ENCODE results near the gene KRTDAP.

KRTDAP gene

DNA sequence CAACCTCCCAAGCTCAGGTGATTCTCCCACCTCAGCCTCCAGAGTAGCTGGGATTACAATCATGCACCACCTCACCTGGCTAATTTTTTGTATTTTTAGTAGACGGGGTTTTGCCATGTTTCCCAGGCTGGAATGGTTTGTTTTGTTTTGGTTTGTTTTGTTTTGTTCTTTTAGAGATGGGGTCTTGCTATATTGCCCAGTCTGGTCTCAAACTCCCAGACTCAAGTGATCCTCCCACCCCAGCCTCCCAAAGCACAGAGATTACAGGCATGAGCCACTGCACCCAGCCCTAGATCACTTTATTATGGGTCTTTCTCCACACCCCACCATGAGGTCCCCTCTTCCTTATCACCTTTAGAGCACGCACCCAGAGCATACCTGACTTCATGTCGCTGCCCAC, 8.0 kb upstream of the KRTDAP start:
- 95% methylated on average over 2 of the region's 3 CpGs for WGBS
- H3K27ac ChIP-seq (ENCODE audit: low read depth, low read length) = no peak overlapping the region
- no peaks in the 10 kb centered on the region for H3K9me3 ChIP-seq (ENCODE audit: insufficient read depth, low read depth, low read length)
- peaks cover 55% of the 10 kb centered on the region for H3K36me3 ChIP-seq (ENCODE audit: insufficient read depth, low read length)
- H3K9ac ChIP-seq (ENCODE audit: low read depth, low read length) = no peak overlapping the region
- no peak overlapping the region for H3K4me3 ChIP-seq (ENCODE audit: low read length)
- no peaks in the 10 kb centered on the region for H3K4me1 ChIP-seq (ENCODE audit: insufficient read depth, low read length)
- H3K27me3 ChIP-seq (ENCODE audit: insufficient read depth, low read length) = no peaks in the 10 kb centered on the region

DNA sequence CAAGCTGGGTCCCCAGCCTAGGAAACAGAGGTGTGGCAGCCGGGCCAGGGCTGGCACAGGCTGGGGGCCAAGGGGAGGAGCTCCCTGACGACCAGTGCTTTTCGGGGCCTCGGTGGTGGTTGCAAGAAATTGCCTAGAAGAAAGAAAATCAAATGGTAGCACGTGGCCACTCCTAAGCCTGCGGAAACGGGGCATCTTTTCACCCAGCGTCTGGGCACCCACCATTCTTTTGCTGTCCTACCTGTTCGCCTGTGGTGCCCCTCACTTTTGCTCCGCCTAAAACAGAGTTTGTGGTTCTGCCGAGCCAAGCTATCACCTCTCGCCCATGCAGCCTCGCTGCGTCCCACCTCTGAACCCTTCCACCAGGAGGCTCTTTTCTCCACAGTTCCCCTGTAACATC, 7.1 kb upstream of the KRTDAP start:
- no peaks in the 10 kb centered on the region for H3K27me3 ChIP-seq (ENCODE audit: insufficient read depth, low read length)
- H3K4me3 ChIP-seq (ENCODE audit: low read length) = no peak overlapping the region
- peaks cover 47% of the 10 kb centered on the region for H3K36me3 ChIP-seq (ENCODE audit: insufficient read depth, low read length)
- H3K4me1 ChIP-seq (ENCODE audit: insufficient read depth, low read length) = no peaks in the 10 kb centered on the region
- WGBS = 91% methylated on average over 14 of the region's 14 CpGs
- H3K27ac ChIP-seq (ENCODE audit: low read depth, low read length) = no peak overlapping the region
- no peak overlapping the region for H3K9ac ChIP-seq (ENCODE audit: low read depth, low read length)
- no peaks in the 10 kb centered on the region for H3K9me3 ChIP-seq (ENCODE audit: insufficient read depth, low read depth, low read length)

DNA sequence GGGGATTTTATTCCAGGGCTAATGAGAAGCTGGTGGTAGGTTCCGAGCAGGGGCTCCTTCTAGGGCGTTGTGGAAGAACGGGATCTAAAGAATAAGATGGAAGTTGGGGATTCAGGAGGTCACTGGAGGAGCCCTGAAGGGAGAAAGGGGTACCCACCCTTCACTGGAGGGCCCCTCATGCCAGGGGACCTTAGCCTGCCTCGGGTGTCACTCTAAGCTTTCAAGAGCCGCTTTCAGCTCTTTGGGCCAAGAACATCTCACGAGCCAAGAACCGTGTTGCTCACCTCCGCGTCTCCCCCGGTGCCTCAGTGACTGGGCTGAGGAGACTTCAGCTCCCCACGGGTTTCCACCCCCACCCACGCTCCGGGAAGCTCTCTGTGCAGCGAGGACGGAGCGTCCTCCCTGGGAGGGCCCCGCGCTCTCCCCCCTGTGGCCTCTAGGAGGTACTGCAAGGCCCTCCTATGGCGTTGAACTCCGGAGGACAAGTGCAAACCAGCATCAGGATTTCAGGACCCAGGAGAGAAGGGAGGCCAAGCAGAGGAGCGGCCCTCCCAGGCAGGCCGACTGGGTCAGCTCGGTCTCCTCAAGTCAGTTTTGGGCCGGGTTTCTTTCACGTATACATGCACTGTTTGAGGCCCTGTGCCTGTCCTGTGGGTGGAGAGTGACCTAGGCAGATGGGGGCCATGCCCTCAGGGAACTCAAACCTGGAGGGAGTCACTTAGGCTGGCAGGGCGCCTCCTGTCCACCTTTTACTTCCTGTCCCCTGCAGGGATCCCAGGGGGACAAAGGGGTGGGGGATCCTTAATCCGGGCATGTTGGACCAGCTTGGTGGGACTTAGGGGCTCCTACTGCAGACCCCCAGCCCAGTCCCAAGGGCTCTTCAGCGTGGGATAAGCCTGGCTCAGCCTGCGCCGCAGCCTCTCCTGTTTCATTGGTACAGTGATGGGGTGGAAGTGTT, 5.1 kb upstream of the KRTDAP start:
- Histone ChIP-seq H3K27me3 (ENCODE audit: insufficient read depth, low read length) (no peaks in the 10 kb centered on the region), H3K27ac (ENCODE audit: low read depth, low read length) (no peak overlapping the region), H3K36me3 (ENCODE audit: insufficient read depth, low read length) (peaks cover 29% of the 10 kb centered on the region), H3K9ac (ENCODE audit: low read depth, low read length) (no peak overlapping the region), H3K4me3 (ENCODE audit: low read length) (no peak overlapping the region), H3K9me3 (ENCODE audit: insufficient read depth, low read depth, low read length) (no peaks in the 10 kb centered on the region), H3K4me1 (ENCODE audit: insufficient read depth, low read length) (no peaks in the 10 kb centered on the region)
- 36% methylated on average over 30 of the region's 30 CpGs for WGBS

DNA sequence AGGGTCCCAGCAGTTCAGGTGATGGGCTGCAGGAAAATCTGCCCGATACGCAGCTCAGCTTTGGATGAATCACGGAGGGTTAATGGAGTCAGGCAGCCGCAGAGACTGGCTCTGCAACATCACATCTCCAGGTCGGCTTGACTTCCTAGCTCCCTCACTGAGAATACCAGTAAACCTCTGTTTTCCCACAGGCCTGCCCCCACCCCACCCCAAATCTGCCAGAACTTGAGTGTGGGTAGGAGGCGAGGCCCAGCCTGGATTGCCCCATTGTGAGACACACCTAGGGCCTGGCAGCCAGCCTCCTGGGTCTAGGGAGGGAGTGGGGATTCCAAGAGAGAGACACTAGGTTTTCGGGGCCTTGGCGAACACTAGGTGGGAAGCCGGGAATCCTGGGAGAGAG, 3.7 kb upstream of the KRTDAP start:
- Histone ChIP-seq H3K4me3 (ENCODE audit: low read length) (no peak overlapping the region), H3K9ac (ENCODE audit: low read depth, low read length) (no peak overlapping the region), H3K36me3 (ENCODE audit: insufficient read depth, low read length) (peaks cover 15% of the 10 kb centered on the region), H3K27ac (ENCODE audit: low read depth, low read length) (no peak overlapping the region), H3K4me1 (ENCODE audit: insufficient read depth, low read length) (no peaks in the 10 kb centered on the region), H3K27me3 (ENCODE audit: insufficient read depth, low read length) (no peaks in the 10 kb centered on the region), H3K9me3 (ENCODE audit: insufficient read depth, low read depth, low read length) (no peaks in the 10 kb centered on the region)
- WGBS = 89% methylated on average over 9 of the region's 9 CpGs

DNA sequence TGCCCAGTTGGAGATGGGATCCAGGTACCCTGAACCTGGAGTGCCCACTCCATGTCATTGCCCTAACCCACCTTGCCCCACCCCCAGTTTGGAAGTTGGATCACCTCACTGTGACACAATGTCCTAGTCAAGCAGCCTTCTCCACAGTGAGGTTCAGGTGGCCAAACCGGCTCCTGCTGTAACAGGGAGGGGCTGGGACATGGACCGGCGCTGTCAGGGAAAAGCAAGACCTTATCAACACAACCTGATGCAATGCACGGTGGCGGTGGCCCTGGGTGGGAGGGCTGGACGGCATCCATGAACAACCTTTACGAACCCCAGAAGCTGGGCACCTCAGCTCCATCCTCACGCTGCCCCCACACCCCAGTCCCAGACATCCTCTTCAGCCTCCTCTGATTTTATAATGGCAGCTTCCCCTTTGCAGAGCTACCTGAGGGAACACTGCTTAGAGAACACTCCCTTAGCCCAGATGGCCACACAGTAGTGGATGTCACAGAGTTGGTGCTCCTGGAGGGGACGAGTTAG, 1.6 kb upstream of the KRTDAP start:
- H3K9ac ChIP-seq (ENCODE audit: low read depth, low read length) = no peak overlapping the region
- H3K4me1 ChIP-seq (ENCODE audit: insufficient read depth, low read length) = no peaks in the 10 kb centered on the region
- H3K27ac ChIP-seq (ENCODE audit: low read depth, low read length) = no peak overlapping the region
- H3K27me3 ChIP-seq (ENCODE audit: insufficient read depth, low read length) = no peaks in the 10 kb centered on the region
- no peaks in the 10 kb centered on the region for H3K36me3 ChIP-seq (ENCODE audit: insufficient read depth, low read length)
- WGBS = 93% methylated on average over 9 of the region's 9 CpGs
- no peak overlapping the region for H3K4me3 ChIP-seq (ENCODE audit: low read length)
- H3K9me3 ChIP-seq (ENCODE audit: insufficient read depth, low read depth, low read length) = no peaks in the 10 kb centered on the region

DNA sequence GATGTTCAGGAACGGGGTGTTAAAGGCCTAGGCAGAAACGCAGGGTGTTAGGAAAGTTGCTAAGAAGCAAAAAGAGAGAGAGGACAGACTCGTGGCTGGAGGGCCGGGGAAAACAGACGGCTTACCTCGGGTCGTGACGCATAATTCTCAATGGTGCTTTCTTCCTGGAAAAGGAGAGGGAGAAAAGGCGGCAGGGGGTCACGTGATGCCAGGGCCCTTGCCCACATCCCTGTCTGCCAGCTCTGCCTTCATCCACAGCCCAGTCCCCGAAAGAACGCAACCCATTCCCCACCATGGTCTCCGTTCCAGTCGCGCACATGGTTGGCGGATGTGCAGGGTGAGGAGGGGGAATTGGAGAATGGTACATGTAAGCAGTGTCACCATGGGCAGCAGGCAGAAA, 1.6 kb downstream of the KRTDAP start:
- 91% methylated on average over 16 of the region's 16 CpGs for WGBS
- H3K9ac ChIP-seq (ENCODE audit: low read depth, low read length) = no peak overlapping the region
- no peaks in the 10 kb centered on the region for H3K36me3 ChIP-seq (ENCODE audit: insufficient read depth, low read length)
- H3K27me3 ChIP-seq (ENCODE audit: insufficient read depth, low read length) = 0 out of 2 replicates have a peak, but pooled peaks cover 2% of the 10 kb centered on the region
- H3K4me3 ChIP-seq (ENCODE audit: low read length) = no peak overlapping the region
- no peak overlapping the region for H3K27ac ChIP-seq (ENCODE audit: low read depth, low read length)
- no peaks in the 10 kb centered on the region for H3K4me1 ChIP-seq (ENCODE audit: insufficient read depth, low read length)
- no peaks in the 10 kb centered on the region for H3K9me3 ChIP-seq (ENCODE audit: insufficient read depth, low read depth, low read length)

DNA sequence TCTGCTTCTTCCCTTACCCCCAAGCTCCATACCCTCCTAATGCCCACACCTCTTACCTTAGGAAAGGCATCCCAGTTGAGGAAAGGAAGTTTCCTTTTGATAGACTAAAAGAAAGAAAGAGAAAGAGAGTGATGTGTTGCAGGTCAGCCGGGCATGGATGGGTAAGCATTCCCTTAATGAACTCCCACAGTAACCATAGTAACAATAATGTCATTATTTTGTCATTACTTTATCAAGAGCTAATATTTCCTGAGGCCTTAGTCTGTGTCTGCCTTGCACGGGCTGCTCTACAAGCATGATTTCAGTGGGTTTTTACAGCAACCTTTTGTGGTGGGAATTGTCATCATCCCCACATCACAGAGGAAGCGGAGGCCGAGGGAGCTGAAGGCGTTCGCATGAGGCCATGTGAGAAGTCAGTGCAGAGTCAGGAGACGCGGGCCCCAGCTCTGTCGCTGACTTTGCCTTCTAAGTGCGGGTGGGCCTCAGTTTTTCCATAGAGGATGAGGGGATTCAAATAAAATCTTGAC, 2.5 kb downstream of the KRTDAP start:
- Histone ChIP-seq H3K4me1 (ENCODE audit: insufficient read depth, low read length) (no peaks in the 10 kb centered on the region), H3K27ac (ENCODE audit: low read depth, low read length) (no peak overlapping the region), H3K9me3 (ENCODE audit: insufficient read depth, low read depth, low read length) (no peaks in the 10 kb centered on the region), H3K36me3 (ENCODE audit: insufficient read depth, low read length) (no peaks in the 10 kb centered on the region), H3K9ac (ENCODE audit: low read depth, low read length) (no peak overlapping the region), H3K27me3 (ENCODE audit: insufficient read depth, low read length) (0 out of 2 replicates have a peak, but pooled peaks cover 2% of the 10 kb centered on the region), H3K4me3 (ENCODE audit: low read length) (no peak overlapping the region)
- WGBS = 95% methylated on average over 10 of the region's 10 CpGs

DNA sequence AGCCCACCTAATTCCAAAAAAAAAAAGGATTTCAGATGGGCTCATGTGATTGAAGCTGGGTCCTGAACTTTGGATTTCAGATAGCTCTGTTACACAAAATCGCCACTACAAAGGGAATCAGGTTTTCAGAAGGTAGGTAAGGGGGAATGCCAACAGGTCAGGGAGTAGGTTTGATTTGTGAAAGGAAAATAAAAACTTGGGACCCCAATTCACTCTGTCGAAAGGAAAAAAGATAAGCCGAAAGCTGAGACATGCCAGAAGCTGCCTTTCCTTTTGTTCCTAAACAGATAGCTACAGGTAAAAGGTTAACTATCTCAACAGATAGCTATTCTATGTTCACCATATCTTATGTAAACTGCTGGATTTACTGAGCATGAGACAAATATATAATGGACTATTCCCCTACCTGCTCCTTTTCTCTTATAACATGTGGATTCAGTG, 4.0 kb downstream of the KRTDAP start:
- Histone ChIP-seq H3K27me3 (ENCODE audit: insufficient read depth, low read length) (0 out of 2 replicates have a peak, but pooled peaks cover 2% of the 10 kb centered on the region), H3K9ac (ENCODE audit: low read depth, low read length) (no peak overlapping the region), H3K4me3 (ENCODE audit: low read length) (no peak overlapping the region), H3K9me3 (ENCODE audit: insufficient read depth, low read depth, low read length) (no peaks in the 10 kb centered on the region), H3K27ac (ENCODE audit: low read depth, low read length) (no peak overlapping the region), H3K4me1 (ENCODE audit: insufficient read depth, low read length) (no peaks in the 10 kb centered on the region), H3K36me3 (ENCODE audit: insufficient read depth, low read length) (no peaks in the 10 kb centered on the region)
- WGBS = 88% methylated on average over 3 of the region's 3 CpGs

DNA sequence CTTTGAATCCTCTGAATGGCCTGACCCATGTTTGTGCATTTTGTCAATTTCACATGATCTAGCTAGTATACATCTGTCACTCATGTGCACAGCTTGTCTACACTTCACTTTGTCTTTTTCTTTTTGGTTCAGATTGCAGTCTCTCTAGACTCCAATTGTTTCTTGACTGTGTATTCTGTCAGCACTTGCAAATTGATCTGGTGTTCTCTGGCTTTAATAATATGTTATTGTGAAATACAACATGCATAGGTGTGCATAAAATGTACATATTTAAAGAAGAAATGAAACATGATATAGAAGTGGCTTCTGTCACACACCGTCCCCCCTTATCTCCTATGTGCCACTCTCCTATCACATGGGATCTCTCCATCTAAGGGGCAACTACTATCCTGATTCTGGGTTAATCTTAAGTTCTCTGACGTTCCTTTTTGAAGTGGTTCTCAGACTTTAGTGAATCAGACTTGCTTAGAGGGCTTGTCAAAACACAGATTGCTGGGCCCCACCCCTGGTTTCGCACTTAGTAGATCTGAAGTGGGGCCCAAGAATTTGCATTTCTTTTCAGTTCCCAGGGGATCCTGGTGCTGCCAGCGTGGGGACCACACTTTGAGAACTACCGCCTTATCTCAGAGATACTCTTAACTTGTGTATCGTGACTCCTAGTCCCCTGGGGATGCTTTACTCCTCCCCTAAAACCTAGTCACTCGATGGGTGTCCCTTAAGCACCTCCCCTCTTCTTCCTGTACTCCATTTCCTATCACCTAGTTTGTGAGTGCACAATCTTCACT, 5.8 kb downstream of the KRTDAP start:
- H3K9me3 ChIP-seq (ENCODE audit: insufficient read depth, low read depth, low read length) = no peaks in the 10 kb centered on the region
- no peak overlapping the region for H3K4me3 ChIP-seq (ENCODE audit: low read length)
- H3K36me3 ChIP-seq (ENCODE audit: insufficient read depth, low read length) = no peaks in the 10 kb centered on the region
- H3K9ac ChIP-seq (ENCODE audit: low read depth, low read length) = no peak overlapping the region
- WGBS = 75% methylated on average over 7 of the region's 7 CpGs
- no peak overlapping the region for H3K27ac ChIP-seq (ENCODE audit: low read depth, low read length)
- 0 out of 2 replicates have a peak, but pooled peaks cover 2% of the 10 kb centered on the region for H3K27me3 ChIP-seq (ENCODE audit: insufficient read depth, low read length)
- H3K4me1 ChIP-seq (ENCODE audit: insufficient read depth, low read length) = no peaks in the 10 kb centered on the region

DNA sequence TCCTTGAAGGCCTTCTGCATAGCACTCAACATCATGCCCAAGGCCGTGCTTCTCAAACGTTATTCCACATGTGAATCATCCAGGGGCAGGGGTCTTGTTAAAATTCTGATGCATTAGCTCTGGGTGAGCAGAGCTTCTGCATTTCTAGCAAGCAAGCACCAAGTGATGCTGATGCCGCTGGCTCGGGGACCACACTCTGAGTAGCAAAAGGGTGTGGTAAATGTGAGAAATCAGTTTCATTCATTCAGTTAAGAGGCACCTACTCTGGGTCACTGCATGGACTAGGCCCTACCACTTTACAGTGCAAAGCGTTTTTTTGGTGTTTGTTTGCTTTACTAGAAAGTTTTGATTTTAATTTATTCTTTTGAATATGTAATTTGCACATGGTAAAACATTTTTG, 7.2 kb downstream of the KRTDAP start:
- no peak overlapping the region for H3K9ac ChIP-seq (ENCODE audit: low read depth, low read length)
- H3K27me3 ChIP-seq (ENCODE audit: insufficient read depth, low read length) = 0 out of 2 replicates have a peak, but pooled peaks cover 2% of the 10 kb centered on the region
- H3K36me3 ChIP-seq (ENCODE audit: insufficient read depth, low read length) = no peaks in the 10 kb centered on the region
- no peak overlapping the region for H3K27ac ChIP-seq (ENCODE audit: low read depth, low read length)
- H3K4me3 ChIP-seq (ENCODE audit: low read length) = no peak overlapping the region
- H3K4me1 ChIP-seq (ENCODE audit: insufficient read depth, low read length) = no peaks in the 10 kb centered on the region
- WGBS = 83% methylated on average over 4 of the region's 5 CpGs
- H3K9me3 ChIP-seq (ENCODE audit: insufficient read depth, low read depth, low read length) = no peaks in the 10 kb centered on the region
